Muscle of back (tissue), 11 donors: Measurements from ENCODE around the gene SARM1. TPM values are rescaled to one million over a fixed set of nuclear protein-coding genes. Genes with fewer than 3 reads are reported as not detected.
"Not testable (repeated sequence)": the region's sequence is repeated elsewhere in the genome, so short reads cannot be mapped to it uniquely, and the experiment has no call there.

Experiments used
- DNase-seq, 3 donors: peaks; one replicate each; pipeline versions ENCODE4 v3.0.0 to v3.0.0-alpha.2; 2013
- polyA plus RNA-seq, 10 donors: library from polyadenylated mRNA; unstranded; fragments of 120-200 nt; gene quantifications; one replicate each; pipeline ENCODE4 v1.2.1, GENCODE V29; 2013; ENCODE audit not compliant: insufficient read length in 10 of 10

The SARM1 gene
- polyA plus RNA-seq, 10 donors = 4.8 to 8.5 (median 5.8) TPM

- DNase-seq = peak in 1 of 3 donors; percentile 10
Observed at GRCh38 chr17:28416703-28417311, 45.3 kb downstream of the SARM1 start.

DNA sequence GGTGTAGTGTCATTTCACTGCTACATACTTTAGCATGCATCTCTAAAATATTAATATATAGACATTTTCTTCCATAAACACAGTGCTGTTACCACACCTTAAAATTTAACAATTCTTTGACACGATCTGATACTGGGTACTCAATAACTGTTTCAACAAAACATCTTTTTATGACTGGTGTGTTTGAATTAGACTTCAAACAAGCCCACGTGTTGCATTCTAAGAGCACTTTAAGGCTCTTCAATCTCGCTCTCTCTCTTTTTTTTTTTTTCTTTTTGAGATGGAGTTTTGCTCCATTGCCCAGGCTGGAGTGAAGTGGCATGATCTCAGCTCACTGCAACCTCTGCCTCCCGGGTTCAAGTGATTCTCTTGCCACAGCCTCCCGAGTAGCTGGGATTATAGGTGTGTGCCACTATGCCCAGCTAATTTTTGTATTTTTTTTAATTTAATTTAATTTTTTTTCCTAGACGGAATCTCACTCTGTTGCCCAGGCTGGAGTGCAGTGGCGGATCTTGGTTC lies 50.4 kb downstream of the SARM1 start:
- no peak for DNase-seq

DNA sequence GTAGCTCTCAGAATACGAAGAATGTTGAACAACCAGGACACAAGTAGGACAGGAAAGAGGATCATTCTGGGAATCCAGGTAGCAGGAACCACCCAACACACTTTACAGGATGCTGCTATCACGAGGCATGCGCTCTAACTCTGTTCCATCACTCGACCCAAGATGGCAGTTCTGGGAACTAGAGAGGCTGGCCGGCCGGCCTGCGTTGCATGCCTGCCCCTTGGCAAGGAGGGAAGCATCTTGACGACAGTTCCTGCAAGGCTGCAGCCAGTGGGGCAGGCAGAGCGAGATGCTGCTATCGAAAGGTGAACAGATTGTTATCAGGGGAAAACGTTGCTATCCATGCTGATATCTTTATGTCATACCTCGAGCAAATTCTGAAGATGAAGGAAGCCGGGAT lies 53.7 kb downstream of the SARM1 start:
- no peak for DNase-seq

DNA sequence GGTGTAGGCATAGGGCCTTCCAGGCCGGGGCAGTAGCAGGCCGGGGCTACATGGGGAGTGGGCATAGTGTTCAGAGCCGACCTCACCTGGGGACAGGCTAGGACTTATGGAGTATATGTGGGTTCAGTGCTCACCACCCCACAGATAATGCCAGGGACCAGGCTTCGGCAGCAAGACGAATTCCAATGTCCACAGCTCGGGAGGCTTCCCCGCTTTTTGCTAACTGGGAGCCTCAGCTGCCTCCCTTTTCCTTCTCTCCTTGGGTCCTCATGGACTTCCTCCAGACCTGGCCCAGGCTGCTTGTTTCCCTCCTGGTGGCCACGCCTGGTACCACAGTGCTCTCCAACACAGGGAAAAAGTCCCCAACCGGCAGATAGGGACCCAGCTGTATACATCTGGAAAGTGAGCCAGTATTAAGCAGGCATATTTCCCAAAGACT lies 54.6 kb downstream of the SARM1 start:
- no peak for DNase-seq

DNA sequence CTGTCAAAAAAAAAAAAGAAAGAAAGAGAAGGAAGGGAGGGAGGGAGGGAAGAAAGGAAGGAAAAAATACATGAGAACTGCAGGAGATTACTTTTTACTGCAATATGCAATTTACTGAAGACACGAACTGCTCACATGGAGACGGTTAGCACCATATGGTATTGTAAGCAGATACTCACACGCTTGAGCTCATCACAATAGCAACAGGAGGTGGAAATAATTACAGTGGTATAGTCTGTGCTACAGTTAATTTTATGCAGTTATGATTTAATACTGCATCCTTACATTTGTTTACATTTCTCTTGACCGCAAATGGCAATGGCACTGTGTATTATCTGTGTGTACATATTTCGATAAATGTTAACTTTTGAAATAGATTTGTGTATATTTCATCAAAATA lies 55.9 kb downstream of the SARM1 start:
- DNase-seq = no peak

- DNase-seq = not testable (repeated sequence)
Observed at GRCh38 chr17:28427982-28428381, 56.5 kb downstream of the SARM1 start.

GRCh38 chr17:28433721-28434120 lies 62.2 kb downstream of the SARM1 start:
- no peak for DNase-seq

- not testable (repeated sequence) for DNase-seq
Observed at GRCh38 chr17:28434326-28434725, 62.8 kb downstream of the SARM1 start.

- DNase-seq = no peak
Observed at GRCh38 chr17:28443901-28444638, 72.6 kb downstream of the SARM1 start.

DNA sequence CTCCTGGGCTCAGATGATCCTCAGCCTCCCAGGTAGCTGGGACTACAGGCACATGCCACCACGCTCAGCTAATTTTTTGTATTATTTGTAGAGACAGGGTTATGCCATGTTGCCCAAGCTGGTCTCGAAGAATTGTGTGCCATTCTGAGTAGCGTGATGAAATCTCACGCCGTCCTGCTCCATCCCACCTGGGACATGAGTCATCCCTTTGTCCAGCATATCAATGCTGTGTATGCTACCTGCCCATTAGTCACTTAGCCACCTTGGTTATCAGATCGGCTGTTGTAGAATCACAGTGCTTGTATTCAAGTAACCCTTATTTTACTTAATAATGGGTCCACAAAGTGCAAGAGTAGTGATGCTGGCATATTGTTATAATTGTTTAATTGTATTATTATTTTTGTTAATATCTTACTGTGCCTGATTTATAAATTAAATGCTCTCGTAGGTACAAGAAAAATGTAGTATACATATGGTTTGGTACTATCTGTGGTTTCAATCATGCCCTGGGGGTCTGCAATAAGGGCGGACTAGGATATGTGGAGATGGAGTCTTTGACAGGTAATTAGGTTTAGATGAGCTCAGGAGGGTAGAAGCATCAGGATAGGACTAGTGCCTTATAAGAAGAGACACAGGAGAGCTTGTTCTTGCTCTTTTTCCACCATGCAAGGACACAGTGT lies 75.4 kb downstream of the SARM1 start:
- no peak for DNase-seq

- no peak for DNase-seq
Observed at GRCh38 chr17:28447396-28447760, 75.9 kb downstream of the SARM1 start.

DNA sequence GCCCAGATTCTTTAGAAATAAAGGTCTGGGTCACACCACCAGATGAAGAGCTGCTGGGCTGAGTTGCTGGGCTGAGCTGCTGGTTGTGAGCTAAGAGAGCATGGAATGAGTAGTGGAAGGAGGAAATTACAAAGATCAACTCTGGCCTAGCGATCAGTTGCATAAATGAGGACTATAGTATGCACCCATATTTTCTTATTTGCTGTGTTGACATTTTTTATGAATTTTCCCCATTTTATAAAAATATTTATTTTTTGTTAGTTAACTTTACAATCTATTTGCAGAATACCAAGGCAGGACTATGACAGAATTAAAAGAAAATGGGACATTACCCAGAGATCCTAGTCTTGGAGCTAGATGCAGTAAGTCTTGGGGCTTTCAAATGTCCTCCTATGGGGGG lies 78.4 kb downstream of the SARM1 start:
- no peak for DNase-seq

Other genes with a start within 250 kb of the SARM1 start
- 10 to 100 TPM; 15.2 to 34.8 (median 19.7) TPM for gene TMEM97, start 52.5 kb upstream of the SARM1 start, polyA plus RNA-seq
- gene IFT20, start 36.2 kb upstream of the SARM1 start, polyA plus RNA-seq = 10 to 100 TPM; 28.0 to 42.7 (median 32.9) TPM
- 10 to 100 TPM; 29.7 to 37.1 (median 33.2) TPM for gene TNFAIP1, start 35.9 kb upstream of the SARM1 start, polyA plus RNA-seq
- 10 to 100 TPM; 56.1 to 63.1 (median 58.0) TPM for gene POLDIP2, start 14.2 kb upstream of the SARM1 start, polyA plus RNA-seq
- not detected for gene SEBOX, start 6.5 kb upstream of the SARM1 start, polyA plus RNA-seq
- 1 to 10 TPM in 1 of 10 donors, under 1 TPM in 9; 0.17 to 2.7 (median 0.46) TPM for gene VTN, start 1.4 kb upstream of the SARM1 start, polyA plus RNA-seq
- 1 to 10 TPM; 6.1 to 9.6 (median 8.3) TPM for gene SLC46A1, start 34.5 kb downstream of the SARM1 start, polyA plus RNA-seq
- not detected for gene SLC13A2, start 102.0 kb downstream of the SARM1 start, polyA plus RNA-seq
- 1 to 10 TPM in 2 of 10 donors, not detected in 8; 2.5 to 3.0 TPM for gene FOXN1, start 134.7 kb downstream of the SARM1 start, polyA plus RNA-seq
- 10 to 100 TPM; 10.8 to 19.5 (median 13.1) TPM for gene UNC119, start 180.9 kb downstream of the SARM1 start, polyA plus RNA-seq
- 10 to 100 TPM; 39.9 to 52.0 (median 44.3) TPM for gene PIGS, start 199.8 kb downstream of the SARM1 start, polyA plus RNA-seq
- gene ALDOC, start 205.2 kb downstream of the SARM1 start, polyA plus RNA-seq = 1 to 10 TPM in 9 of 10 donors, under 1 TPM in 1; 0.92 to 5.1 (median 1.9) TPM
- 10 to 100 TPM; 17.8 to 34.4 (median 23.2) TPM for gene SPAG5, start 227.3 kb downstream of the SARM1 start, polyA plus RNA-seq
- 10 to 100 TPM in 6 of 10 donors, 1 to 10 TPM in 4; 7.0 to 25.1 (median 12.3) TPM for gene RSKR, start 242.5 kb downstream of the SARM1 start, polyA plus RNA-seq